ENCODE results near the gene ALPL.

The ALPL gene

GRCh38 chr1:21618059-21618458, 108.8 kb downstream of the ALPL start:
- DNase-seq (ENCODE audit: low spot score) = no peak
- TF ChIP-seq CTCF (IDR thresholded peaks at IDR 0.05; ENCODE audit: extremely low read depth, missing control alignments) = no peak

GRCh38 chr1:21618561-21619374, 109.5 kb downstream of the ALPL start:
- no peak for DNase-seq (ENCODE audit: low spot score)
- TF ChIP-seq CTCF (IDR thresholded peaks at IDR 0.05; ENCODE audit: extremely low read depth, missing control alignments) = no peak

GRCh38 chr1:21619375-21619947, 110.2 kb downstream of the ALPL start:
- TF ChIP-seq CTCF (IDR thresholded peaks at IDR 0.05; ENCODE audit: extremely low read depth, missing control alignments) = no peak
- no peak for DNase-seq (ENCODE audit: low spot score)

- DNase-seq (ENCODE audit: low spot score) = no peak
- no peak for TF ChIP-seq CTCF (IDR thresholded peaks at IDR 0.05; ENCODE audit: extremely low read depth, missing control alignments)
These were observed 110.8 kb downstream of the ALPL start for GRCh38 chr1:21620011-21620410.

GRCh38 chr1:21620496-21620895, 111.3 kb downstream of the ALPL start:
- no peak for TF ChIP-seq CTCF (IDR thresholded peaks at IDR 0.05; ENCODE audit: extremely low read depth, missing control alignments)
- DNase-seq (ENCODE audit: low spot score) = no peak

- no peak for TF ChIP-seq CTCF (IDR thresholded peaks at IDR 0.05; ENCODE audit: extremely low read depth, missing control alignments)
- no peak for DNase-seq (ENCODE audit: low spot score)
These were observed 111.8 kb downstream of the ALPL start for GRCh38 chr1:21621051-21621450.

- TF ChIP-seq CTCF (IDR thresholded peaks at IDR 0.05; ENCODE audit: extremely low read depth, missing control alignments) = no peak
- no peak for DNase-seq (ENCODE audit: low spot score)
These were observed 112.7 kb downstream of the ALPL start for GRCh38 chr1:21621761-21622436.
